ENCODE results near the gene CGNL1. TPM values are rescaled to one million over a fixed set of nuclear protein-coding genes. Genes with fewer than 3 reads are reported as not detected.

CGNL1 gene
- total RNA-seq, 1 donor: 0.90 TPM

DNA sequence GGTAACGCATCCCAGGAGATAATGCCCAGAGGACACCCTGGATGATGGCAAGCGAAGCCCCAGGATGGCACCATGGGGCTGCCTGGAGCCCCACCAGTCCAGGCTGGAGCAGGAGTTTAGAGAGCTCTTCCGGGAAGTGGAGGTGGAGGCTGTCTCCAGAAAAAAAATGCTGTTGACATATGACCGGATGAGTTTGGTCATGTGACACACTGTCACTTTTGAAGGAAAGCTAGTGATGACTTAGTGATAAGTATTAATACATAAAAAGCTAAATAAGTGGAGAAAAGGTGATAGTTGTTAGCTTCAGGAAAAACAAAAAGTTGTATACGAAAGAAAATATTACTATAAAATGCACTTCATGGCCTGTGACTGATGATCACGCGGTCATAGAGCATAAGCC, 195.4 kb downstream of the CGNL1 start:
- no peak overlapping the region for H3K4me3 ChIP-seq (ENCODE audit: low read depth, low read length)
- TF ChIP-seq, protein P1, sequence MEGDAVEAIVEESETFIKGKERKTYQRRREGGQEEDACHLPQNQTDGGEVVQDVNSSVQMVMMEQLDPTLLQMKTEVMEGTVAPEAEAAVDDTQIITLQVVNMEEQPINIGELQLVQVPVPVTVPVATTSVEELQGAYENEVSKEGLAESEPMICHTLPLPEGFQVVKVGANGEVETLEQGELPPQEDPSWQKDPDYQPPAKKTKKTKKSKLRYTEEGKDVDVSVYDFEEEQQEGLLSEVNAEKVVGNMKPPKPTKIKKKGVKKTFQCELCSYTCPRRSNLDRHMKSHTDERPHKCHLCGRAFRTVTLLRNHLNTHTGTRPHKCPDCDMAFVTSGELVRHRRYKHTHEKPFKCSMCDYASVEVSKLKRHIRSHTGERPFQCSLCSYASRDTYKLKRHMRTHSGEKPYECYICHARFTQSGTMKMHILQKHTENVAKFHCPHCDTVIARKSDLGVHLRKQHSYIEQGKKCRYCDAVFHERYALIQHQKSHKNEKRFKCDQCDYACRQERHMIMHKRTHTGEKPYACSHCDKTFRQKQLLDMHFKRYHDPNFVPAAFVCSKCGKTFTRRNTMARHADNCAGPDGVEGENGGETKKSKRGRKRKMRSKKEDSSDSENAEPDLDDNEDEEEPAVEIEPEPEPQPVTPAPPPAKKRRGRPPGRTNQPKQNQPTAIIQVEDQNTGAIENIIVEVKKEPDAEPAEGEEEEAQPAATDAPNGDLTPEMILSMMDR (IDR thresholded peaks at IDR 0.05; ENCODE audit: insufficient read depth, low read length): no peak
- no peak for DNase-seq (ENCODE audit: low read depth)

DNA sequence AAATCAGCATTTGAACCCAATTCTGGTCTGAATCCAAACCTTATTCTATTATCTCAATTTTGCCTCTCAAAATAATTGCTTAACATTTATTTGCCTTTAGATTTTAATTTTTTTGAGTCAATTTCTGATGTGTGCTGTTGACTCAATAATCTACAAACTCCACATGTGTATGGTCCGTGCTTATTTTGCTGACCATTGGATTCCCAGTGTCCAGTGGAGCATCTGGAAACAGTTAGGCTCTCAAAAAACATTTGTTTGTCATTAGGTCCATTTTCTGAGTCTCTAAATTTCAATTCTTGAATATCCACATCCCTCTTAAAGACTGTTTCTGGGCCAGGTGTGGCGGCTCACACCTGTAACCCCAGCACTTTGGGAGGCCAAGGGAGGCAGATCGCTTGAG, 196.2 kb downstream of the CGNL1 start:
- no peak for DNase-seq (ENCODE audit: low read depth)
- TF ChIP-seq, protein P1 (IDR thresholded peaks at IDR 0.05; ENCODE audit: insufficient read depth, low read length): no peak
- H3K4me3 ChIP-seq (ENCODE audit: low read depth, low read length): no peak overlapping the region

DNA sequence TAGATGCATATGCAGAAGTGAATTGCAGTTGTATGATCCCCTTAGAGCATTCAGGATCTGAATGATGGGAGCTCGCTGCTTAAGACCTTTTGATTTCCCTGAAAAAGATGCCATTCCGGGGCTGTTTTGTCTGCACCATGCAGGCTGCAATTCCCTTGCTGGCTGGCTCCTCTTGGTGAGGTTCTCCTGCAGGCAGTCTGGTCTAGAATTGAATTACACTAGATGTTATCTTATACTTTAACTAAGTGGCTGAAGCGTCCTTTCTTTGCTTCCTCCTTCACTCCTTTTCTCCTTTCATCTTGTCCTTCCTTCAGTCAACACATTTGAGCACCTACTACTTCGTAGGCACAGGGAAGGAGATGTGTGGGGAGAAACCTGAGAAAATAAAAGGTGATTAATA, 196.8 kb downstream of the CGNL1 start:
- DNase-seq (ENCODE audit: low read depth): no peak
- H3K4me3 ChIP-seq (ENCODE audit: low read depth, low read length): no peak overlapping the region

DNA sequence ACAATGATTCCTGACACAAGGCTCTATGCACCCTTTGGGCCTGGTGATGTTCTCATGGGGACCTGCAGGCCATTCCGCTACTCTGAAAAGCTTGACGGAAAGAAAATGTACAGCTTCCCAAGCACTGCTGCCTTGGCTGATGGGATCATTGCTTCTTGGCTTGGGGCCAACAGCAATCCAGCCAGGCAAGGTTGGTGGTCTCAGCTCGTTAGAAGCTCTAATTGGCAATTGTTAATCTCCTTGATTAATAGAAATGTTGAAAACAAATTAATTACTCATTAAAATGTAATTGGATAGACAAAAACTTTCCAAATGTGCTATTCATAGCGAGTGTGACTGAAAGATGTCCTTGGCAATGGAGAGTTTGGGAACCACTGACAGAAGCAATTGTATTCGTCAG, 199.1 kb downstream of the CGNL1 start:
- TF ChIP-seq, protein P1 (IDR thresholded peaks at IDR 0.05; ENCODE audit: insufficient read depth, low read length): no peak
- H3K4me3 ChIP-seq (ENCODE audit: low read depth, low read length): no peak overlapping the region
- no peak for DNase-seq (ENCODE audit: low read depth)

More for the DNA sequence above, 196.8 kb downstream of the CGNL1 start:
- TF ChIP-seq, protein P1 (IDR thresholded peaks at IDR 0.05; ENCODE audit: insufficient read depth, low read length): no peak

DNA sequence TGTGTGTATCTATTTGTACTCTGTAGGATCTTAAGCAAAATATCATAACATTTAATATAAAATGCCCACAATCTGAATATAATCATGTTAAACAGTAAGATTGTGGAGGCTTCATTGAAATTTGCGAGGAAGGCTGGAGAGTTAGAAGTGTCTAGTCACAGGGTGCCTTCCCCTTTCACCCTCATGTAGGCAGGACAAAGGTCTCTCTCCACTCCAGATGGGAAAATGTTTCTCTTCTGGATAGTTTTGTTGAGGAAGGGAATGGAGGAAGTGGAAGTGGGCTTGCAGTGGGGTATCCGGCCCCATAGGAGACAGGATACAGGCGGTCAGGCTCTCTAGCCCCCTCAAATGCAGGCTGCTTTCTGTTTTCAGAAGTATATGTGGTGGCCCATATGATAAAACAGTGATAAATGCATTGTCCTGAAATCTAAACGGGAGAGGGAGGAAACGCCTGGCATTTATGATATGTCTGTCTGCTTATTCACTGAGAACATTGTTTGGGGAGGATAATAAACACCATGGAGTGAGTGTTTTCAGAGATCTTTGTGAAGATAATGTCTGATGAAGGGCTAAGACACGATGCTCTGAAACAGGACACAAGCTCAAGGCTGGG, 202.1 kb downstream of the CGNL1 start:
- TF ChIP-seq, protein P1 (IDR thresholded peaks at IDR 0.05; ENCODE audit: insufficient read depth, low read length): no peak
- no peak for DNase-seq (ENCODE audit: low read depth)
- H3K4me3 ChIP-seq (ENCODE audit: low read depth, low read length): no peak overlapping the region

DNA sequence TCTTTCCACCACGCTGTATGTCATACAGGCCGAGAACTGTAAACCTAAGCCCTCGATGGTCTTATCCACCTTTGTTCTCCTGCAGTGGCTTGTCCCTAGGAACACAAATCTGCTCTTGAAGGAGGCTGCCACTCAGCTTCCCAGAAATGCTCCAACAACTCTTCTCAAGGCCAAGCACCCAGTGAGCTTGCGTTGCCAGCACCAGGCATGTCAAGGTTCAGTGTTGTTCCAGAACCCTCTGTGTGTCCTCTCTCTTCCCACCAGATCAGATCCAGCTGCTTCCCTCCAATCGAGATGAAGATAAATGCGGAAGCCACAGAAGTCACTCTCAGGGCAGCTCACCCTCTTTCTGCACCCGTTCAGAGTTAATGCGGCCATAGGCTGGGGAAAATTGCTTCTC, 204.1 kb downstream of the CGNL1 start:
- no peak for DNase-seq (ENCODE audit: low read depth)
- H3K4me3 ChIP-seq (ENCODE audit: low read depth, low read length): no peak overlapping the region
- TF ChIP-seq, protein P1 (IDR thresholded peaks at IDR 0.05; ENCODE audit: insufficient read depth, low read length): no peak

DNA sequence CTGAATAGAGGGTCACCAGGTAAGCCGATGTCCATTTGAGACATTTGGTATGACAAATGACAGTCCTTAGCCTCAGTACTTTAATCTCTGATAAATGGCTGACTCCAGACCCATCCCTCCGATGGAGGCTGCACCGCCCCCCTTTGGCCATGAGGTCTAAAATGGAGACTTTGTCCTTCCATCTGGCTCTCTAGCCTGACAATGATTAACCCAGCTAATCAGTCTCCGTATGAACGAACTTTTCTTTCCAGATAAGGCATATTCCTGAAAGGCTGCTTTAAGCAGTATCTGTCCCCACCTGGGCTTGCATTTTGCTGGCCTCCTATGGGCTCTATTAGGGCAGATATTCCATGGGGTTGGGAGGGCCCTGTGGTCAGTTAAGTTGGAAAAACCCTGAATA, 204.6 kb downstream of the CGNL1 start:
- no peak for DNase-seq (ENCODE audit: low read depth)
- TF ChIP-seq, protein P1 (IDR thresholded peaks at IDR 0.05; ENCODE audit: insufficient read depth, low read length): no peak
- H3K4me3 ChIP-seq (ENCODE audit: low read depth, low read length): no peak overlapping the region

All from fibroblast of the aortic adventitia (primary cell).